ENCODE measurements around the gene SGO2. TPM values are rescaled to one million over a fixed set of nuclear protein-coding genes. Genes with fewer than 3 reads are reported as not detected.

SGO2 gene
- total RNA-seq, 1 experiment from 2014 or later = 20.1 TPM

- TF ChIP-seq CTCF (IDR thresholded peaks at IDR 0.05; ENCODE audit: insufficient read depth in 1 of 2, low read depth in 1 of 2, low read length in 1 of 2, severe bottlenecking in 1 of 2, unreplicated experiment in 1 of 2) = no peak
- H3K36me3 ChIP-seq (ENCODE audit: control insufficient read depth, insufficient read depth, low read length) = no peaks in the 10 kb centered on the region; the same call in 1 of the 2 replicates
- BruUV-seq (replicated peaks) = no TSS peak
- DNase-seq = no peak
- H3K4me1 ChIP-seq = no peaks in the 10 kb centered on the region
- ChIA-PET CTCF (no interaction called here), POLR2A (no interaction called here)
- Mint-ChIP-seq H3K36me3 (ENCODE audit: insufficient read depth, unreplicated experiment) (peaks cover 41% of the 10 kb centered on the region), H3K4me3 (ENCODE audit: unreplicated experiment) (no peak overlapping the region), H3K27ac (ENCODE audit: unreplicated experiment) (no peak overlapping the region), H3K4me1 (ENCODE audit: low read depth, unreplicated experiment) (peaks cover 9% of the 10 kb centered on the region), H3K9me3 (ENCODE audit: unreplicated experiment) (no peaks in the 10 kb centered on the region), H3K27me3 (ENCODE audit: insufficient read depth, unreplicated experiment) (no peaks in the 10 kb centered on the region)
- intact Hi-C loops (cut with micrococcal nuclease; ENCODE audit: unreplicated experiment) = no loop called here
- no peaks in the 10 kb centered on the region for H3K9me3 ChIP-seq
- H3K4me3 ChIP-seq (ENCODE audit: low read depth, low read length) = no peak overlapping the region
- no peaks in the 10 kb centered on the region for H3K27me3 ChIP-seq (replicated peaks; ENCODE audit: control insufficient read depth, insufficient read depth, low read length)
Observed at GRCh38 chr2:200488169-200488568, 37.8 kb upstream of the SGO2 start.

- ChIA-PET POLR2A (no interaction called here), CTCF (no interaction called here)
- Mint-ChIP-seq H3K4me3 (ENCODE audit: unreplicated experiment) (no peak overlapping the region), H3K36me3 (ENCODE audit: insufficient read depth, unreplicated experiment) (peaks cover 23% of the 10 kb centered on the region), H3K27ac (ENCODE audit: unreplicated experiment) (no peak overlapping the region), H3K27me3 (ENCODE audit: insufficient read depth, unreplicated experiment) (no peaks in the 10 kb centered on the region), H3K9me3 (ENCODE audit: unreplicated experiment) (no peaks in the 10 kb centered on the region), H3K4me1 (ENCODE audit: low read depth, unreplicated experiment) (no peaks in the 10 kb centered on the region)
- H3K9me3 ChIP-seq = no peaks in the 10 kb centered on the region
- H3K27me3 ChIP-seq (replicated peaks; ENCODE audit: control insufficient read depth, insufficient read depth, low read length) = no peaks in the 10 kb centered on the region
- DNase-seq = no peak
- TF ChIP-seq CTCF (IDR thresholded peaks at IDR 0.05; ENCODE audit: insufficient read depth in 1 of 2, low read depth in 1 of 2, low read length in 1 of 2, severe bottlenecking in 1 of 2, unreplicated experiment in 1 of 2) = no peak
- no peaks in the 10 kb centered on the region; the same call in 1 of the 2 replicates for H3K36me3 ChIP-seq (ENCODE audit: control insufficient read depth, insufficient read depth, low read length)
- intact Hi-C loops (cut with micrococcal nuclease; ENCODE audit: unreplicated experiment) = no loop called here
- H3K4me3 ChIP-seq (ENCODE audit: low read depth, low read length) = no peak overlapping the region
- H3K4me1 ChIP-seq = no peaks in the 10 kb centered on the region
- BruUV-seq (replicated peaks) = no TSS peak
Observed at GRCh38 chr2:200490001-200490400, 36.0 kb upstream of the SGO2 start.

GRCh38 chr2:200492656-200493055 is 33.4 kb upstream of the SGO2 start:
- Mint-ChIP-seq H3K27me3 (ENCODE audit: insufficient read depth, unreplicated experiment) (no peaks in the 10 kb centered on the region), H3K4me3 (ENCODE audit: unreplicated experiment) (no peak overlapping the region), H3K27ac (ENCODE audit: unreplicated experiment) (no peak overlapping the region), H3K36me3 (ENCODE audit: insufficient read depth, unreplicated experiment) (peaks cover 21% of the 10 kb centered on the region), H3K9me3 (ENCODE audit: unreplicated experiment) (no peaks in the 10 kb centered on the region), H3K4me1 (ENCODE audit: low read depth, unreplicated experiment) (no peaks in the 10 kb centered on the region)
- Histone ChIP-seq H3K4me3 (ENCODE audit: low read depth, low read length) (no peak overlapping the region), H3K9me3 (no peaks in the 10 kb centered on the region), H3K36me3 (ENCODE audit: control insufficient read depth, insufficient read depth, low read length) (no peaks in the 10 kb centered on the region; the same call in 1 of the 2 replicates), H3K4me1 (no peaks in the 10 kb centered on the region), H3K27me3 (replicated peaks; ENCODE audit: control insufficient read depth, insufficient read depth, low read length) (no peaks in the 10 kb centered on the region)
- ChIA-PET POLR2A (no interaction called here), CTCF (interaction anchor here (0.5 kb wide), 1 partner anchor 15 kb away, joined by 3 read pairs; no protein-coding TSS in a partner anchor)
- no peak for DNase-seq
- BruUV-seq (replicated peaks) = no TSS peak
- intact Hi-C loops (cut with micrococcal nuclease; ENCODE audit: unreplicated experiment) = no loop called here
- TF ChIP-seq CTCF (IDR thresholded peaks at IDR 0.05; ENCODE audit: insufficient read depth in 1 of 2, low read depth in 1 of 2, low read length in 1 of 2, severe bottlenecking in 1 of 2, unreplicated experiment in 1 of 2) = no peak
